GM23338 (cell line): Measurements from ENCODE around the gene BIRC6. TPM values are rescaled to one million over a fixed set of nuclear protein-coding genes. Genes with fewer than 3 reads are reported as not detected.
"Not testable (repeated sequence)": the region's sequence is repeated elsewhere in the genome, so short reads cannot be mapped to it uniquely, and the experiment has no call there.

Source experiments
- ATAC-seq: fragments of 200-7000 bp; cut with Tn5 transposase; 3 replicates; pipeline ENCODE4 v1.9.1; 2020
- DNase-seq: peaks from one replicate; pipeline ENCODE4 v3.0.0-alpha.2; 2015; ENCODE audit warnings: low spot score
- H2AFZ ChIP-seq: fragments of 200-600 bp; sonication (generic); 2 replicates; pipeline ENCODE4 v1.8.0; 2016; ENCODE audit warnings: antibody characterized with exemption, mild to moderate bottlenecking, moderate library complexity
- H3F3A ChIP-seq: fragments of 200-600 bp; sonication (generic); replicated peaks from 2 replicates; pipeline ENCODE4 v1.8.0; 2017; ENCODE audit warnings: antibody characterized with exemption, mixed run types, low read depth
- H3K27ac ChIP-seq: fragments of 200-600 bp; sonication (generic); 2 replicates; pipeline ENCODE4 v1.6.1; 2016; ENCODE audit warnings: low read depth
- H3K27me3 ChIP-seq: fragments of 200-600 bp; sonication (generic); 2 replicates; pipeline ENCODE4 v1.8.0; 2016; ENCODE audit warnings: mild to moderate bottlenecking, mixed run types, moderate library complexity; ENCODE audit not compliant: insufficient read depth
- H3K36me3 ChIP-seq: fragments of 200-600 bp; sonication (generic); 2 replicates; pipeline ENCODE4 v1.8.0; 2016; ENCODE audit warnings: mild to moderate bottlenecking; ENCODE audit not compliant: insufficient read depth
- H3K4me1 ChIP-seq: fragments of 200-600 bp; sonication (generic); 2 replicates; pipeline ENCODE4 v1.8.0; 2016; ENCODE audit warnings: mild to moderate bottlenecking, moderate library complexity; ENCODE audit not compliant: insufficient read depth
- H3K4me2 ChIP-seq: fragments of 200-600 bp; sonication (generic); 2 replicates; pipeline ENCODE4 v1.7.1; 2017; ENCODE audit warnings: mixed run types
- H3K4me3 ChIP-seq: fragments of 200-600 bp; sonication (generic); 2 replicates; pipeline ENCODE4 v1.6.1; 2016; ENCODE audit warnings: mixed run types
- H3K79me2 ChIP-seq: fragments of 200-600 bp; sonication (generic); replicated peaks from 2 replicates; pipeline ENCODE4 v1.8.0; 2017; ENCODE audit warnings: mild to moderate bottlenecking; ENCODE audit not compliant: insufficient read depth
- H3K9me2 ChIP-seq: fragments of 200-600 bp; sonication (generic); 2 replicates; pipeline ENCODE4 v1.8.0; 2017; ENCODE audit not compliant: insufficient read depth
- H4K20me1 ChIP-seq: fragments of 200-600 bp; sonication (generic); replicated peaks from 2 replicates; pipeline ENCODE4 v1.8.0; 2017; ENCODE audit warnings: mild to moderate bottlenecking; ENCODE audit not compliant: insufficient read depth
- H3K27ac Mint-ChIP-seq: 2 replicates; pipeline ENCODE4 v1.8.0; 2020; ENCODE audit warnings: inconsistent platforms, mild to moderate bottlenecking, moderate library complexity, mixed read lengths
- H3K27me3 Mint-ChIP-seq: 3 replicates; pipeline ENCODE4 v1.8.0; 2022; ENCODE audit warnings: low read depth, mild to moderate bottlenecking, moderate library complexity, mixed read lengths, inconsistent platforms; ENCODE audit not compliant: insufficient read depth, poor library complexity
- H3K36me3 Mint-ChIP-seq: 3 replicates; pipeline ENCODE4 v1.8.0; 2021; ENCODE audit warnings: low read depth, mild to moderate bottlenecking, inconsistent platforms, moderate library complexity, mixed read lengths
- H3K4me1 Mint-ChIP-seq: 3 replicates; pipeline ENCODE4 v1.8.0; 2020; ENCODE audit warnings: mild to moderate bottlenecking, inconsistent platforms, mixed read lengths
- H3K4me3 Mint-ChIP-seq: 3 replicates; pipeline ENCODE4 v1.8.0; 2021; ENCODE audit warnings: moderate library complexity, mild to moderate bottlenecking, inconsistent platforms, mixed read lengths
- H3K9me3 Mint-ChIP-seq: 3 replicates; pipeline ENCODE4 v1.8.0; 2020; ENCODE audit warnings: moderate library complexity, mild to moderate bottlenecking, inconsistent platforms, mixed read lengths
- CREB1 ChIP-seq: fragments of 250-450 bp; sonication (Bioruptor Pico); IDR thresholded peaks from 2 replicates; pipeline ENCODE4 v1.5.0; 2020; ENCODE audit warnings: low read depth, mild to moderate bottlenecking, moderate library complexity
- CTCF ChIP-seq, 2 experiments: fragments of 200-600 bp in 1 of 2; sonication (generic) in 1 of 2; conservative IDR thresholded peaks; 2 replicates each; pipeline versions ENCODE4 v1.5.1 to v1.6.1; 2016 to 2017; ENCODE audit warnings: antibody characterized with exemption in 2 of 2, low read depth in 2 of 2, mild to moderate bottlenecking in 2 of 2, moderate library complexity in 1 of 2
- ZNF462 ChIP-seq: fragments of 250-450 bp; sonication (Bioruptor Pico); IDR thresholded peaks from 2 replicates; pipeline ENCODE4 v1.5.0; 2020; ENCODE audit warnings: mild to moderate bottlenecking, moderate library complexity
- polyA plus RNA-seq: library from polyadenylated mRNA; unstranded; fragments of >200 nt; fragmentation: Nextera tagmentation; extraction: Ambion mirVana; gene quantifications from 2 replicates; pipeline ENCODE4 v1.2.1, GENCODE V29; 2016
- total RNA-seq: library from RNA; depleted of rRNA; stranded (reverse); fragments of >200 nt; shearing (Covaris generic); gene quantifications from 2 replicates; pipeline ENCODE4 v1.2.3, GENCODE V29; 2014

BIRC6 gene
- total and polyA plus RNA-seq, 2 experiments from 2014 or later, result 85.8 to 131 TPM

GRCh38 chr2:32538735-32539134 is 181.9 kb downstream of the BIRC6 start (continued):
- TF ChIP-seq ZNF462 (CRISPR knock-in tag) (no peak), CREB1 (CRISPR knock-in tag) (no peak)

- H3K4me2 ChIP-seq, H3K9me3 Mint-ChIP-seq, H3K27me3 ChIP-seq, H3K27me3 Mint-ChIP-seq, H2AFZ ChIP-seq, H3K9me2 ChIP-seq, H3K79me2 ChIP-seq, ATAC-seq, H3K4me1 Mint-ChIP-seq, H3K4me3 Mint-ChIP-seq, H3F3A ChIP-seq, H3K4me1 ChIP-seq, DNase-seq, H4K20me1 ChIP-seq, H3K27ac ChIP-seq, H3K4me3 ChIP-seq, H3K36me3 Mint-ChIP-seq, H3K27ac Mint-ChIP-seq, H3K36me3 ChIP-seq: not testable (repeated sequence)
Measured at GRCh38 chr2:32552483-32552882, 195.7 kb downstream of the BIRC6 start.

GRCh38 chr2:32553829-32554432 is 197.1 kb downstream of the BIRC6 start:
- Mint-ChIP-seq H3K36me3 (no peaks in the 10 kb centered on the region), H3K4me3 (no peak overlapping the region), H3K27ac (no peak overlapping the region), H3K9me3 (no peaks in the 10 kb centered on the region), H3K27me3 (no peaks in the 10 kb centered on the region), H3K4me1 (no peaks in the 10 kb centered on the region)
- Histone ChIP-seq H3K4me3 (no peak overlapping the region), H3K4me2 (no peak overlapping the region), H2AFZ (no peak overlapping the region), H3K4me1 (no peaks in the 10 kb centered on the region), H3F3A (no peaks in the 10 kb centered on the region), H3K9me2 (no peaks in the 10 kb centered on the region), H3K27me3 (no peaks in the 10 kb centered on the region), H3K27ac (no peak overlapping the region), H4K20me1 (no peaks in the 10 kb centered on the region), H3K36me3 (no peaks in the 10 kb centered on the region), H3K79me2 (no peaks in the 10 kb centered on the region)
- DNase-seq (peak; percentile 58), ATAC-seq (peak; percentile 68)
- TF ChIP-seq CTCF (conservative IDR thresholded peaks at IDR 0.05; ENCODE audit: low read depth in 2 of 2), result peak; percentile 57 to 92
- no peak for TF ChIP-seq CREB1 (CRISPR knock-in tag)
